A549 (cell line): ENCODE measurements around the gene CLCC1. TPM values are rescaled to one million over a fixed set of nuclear protein-coding genes. Genes with fewer than 3 reads are reported as not detected.
A peak's percentile ranks its signal among the peaks of the same experiment; 100 is the strongest.
"Not testable (repeated sequence)": the region's sequence is repeated elsewhere in the genome, so short reads cannot be mapped to it uniquely, and the experiment has no call there.

Experiments used
- ATAC-seq, 2 experiments: fragments of 200-7000 bp in 1 of 2; fragments of >200 bp in 1 of 2; cut with Nextera tagmentation in 1 of 2; cut with Tn5 transposase in 1 of 2; 3 replicates each; pipeline versions ENCODE4 v1.8.0 to v1.9.1; 2018 to 2020; ENCODE audit warnings: mild to moderate bottlenecking in 1 of 2, moderate library complexity in 1 of 2
- CTCF ChIA-PET: fragments of 300-600 bp; sonication (Branson Sonifier 250); formaldehyde crosslinking; extraction: SDS; loops from one replicate; lab custom pipeline; 2021; ENCODE audit warnings: antibody characterized with exemption, inconsistent platforms; lab: Yijun Ruan, JAX
- POLR2A ChIA-PET: fragments of 350-600 bp; formaldehyde crosslinking; extraction: SDS; loops from one replicate; lab custom pipeline; 2021; ENCODE audit warnings: antibody characterized with exemption, inconsistent platforms; lab: Yijun Ruan, JAX
- DNase-seq, 2 experiments: peaks; one replicate each; pipeline versions ENCODE4 v3.0.0 to v3.0.0-alpha.2; 2011 to 2016; ENCODE audit warnings: low read depth in 1 of 2, low spot score in 1 of 2
- FAIRE-seq: peaks from 2 replicates; lab custom pipeline; 2011; peaks lifted over from hg19 to GRCh38; lab: Jason Lieb, UNC
- H3K27ac ChIP-seq, 2 experiments: fragments of >200 bp; sonication (Bioruptor Twin); formaldehyde crosslinking; 3 replicates each; pipeline ENCODE4 v1.5.1; 2016 to 2017
- H3K4me1 ChIP-seq: fragments of >200 bp; sonication (Bioruptor Twin); formaldehyde crosslinking; 3 replicates; pipeline ENCODE4 v1.6.1; 2016
- H3K4me2 ChIP-seq: fragments of >200 bp; sonication (Bioruptor Twin); formaldehyde crosslinking; 3 replicates; pipeline ENCODE4 v1.6.1; 2016
- H3K4me3 ChIP-seq: fragments of >200 bp; sonication (Bioruptor Twin); formaldehyde crosslinking; 3 replicates; pipeline ENCODE4 v1.5.1; 2016
- H3K9me3 ChIP-seq: fragments of >200 bp; sonication (Bioruptor Twin); formaldehyde crosslinking; 3 replicates; pipeline ENCODE4 v1.6.1; 2016
- BCL3 ChIP-seq: fragments of >200 bp; sonication (Bioruptor Twin); formaldehyde crosslinking; IDR thresholded peaks from 3 replicates; pipeline ENCODE4 v1.6.1; 2016
- BHLHE40 ChIP-seq: IDR thresholded peaks from 2 replicates; pipeline ENCODE4 v1.6.1; 2012; ENCODE audit warnings: low read depth, low read length, inconsistent platforms
- E2F6 ChIP-seq: IDR thresholded peaks from 2 replicates; pipeline ENCODE4 v1.6.1; 2012; ENCODE audit warnings: low read depth, borderline replicate concordance
- EHF ChIP-seq: fragments of 250-450 bp; sonication (Bioruptor Pico); IDR thresholded peaks from 2 replicates; pipeline ENCODE4 v1.5.0; 2020; ENCODE audit warnings: mild to moderate bottlenecking
- FOSB ChIP-seq: fragments of 250-450 bp; sonication (Bioruptor Pico); IDR thresholded peaks from 2 replicates; pipeline ENCODE4 v1.5.0; 2020; ENCODE audit warnings: mild to moderate bottlenecking, moderate library complexity
- GATA3 ChIP-seq: IDR thresholded peaks from 2 replicates; pipeline ENCODE4 v1.6.1; 2012; ENCODE audit warnings: borderline replicate concordance
- HDAC2 ChIP-seq: fragments of 200-600 bp; sonication (generic); IDR thresholded peaks from 2 replicates; pipeline ENCODE4 v1.6.1; 2016
- HEYL ChIP-seq: fragments of 250-450 bp; sonication (Bioruptor Pico); IDR thresholded peaks from 2 replicates; pipeline ENCODE4 v1.8.0; 2021; ENCODE audit warnings: mild to moderate bottlenecking, moderate library complexity
- HOXA7 ChIP-seq: fragments of 250-450 bp; sonication (Bioruptor Pico); IDR thresholded peaks from 2 replicates; pipeline ENCODE4 v1.5.0; 2020; ENCODE audit warnings: mild to moderate bottlenecking, moderate library complexity
- HOXB13 ChIP-seq: fragments of 250-450 bp; sonication (Bioruptor Pico); IDR thresholded peaks from 2 replicates; pipeline ENCODE4 v1.5.0; 2020; ENCODE audit warnings: low read depth, mild to moderate bottlenecking, moderate library complexity
- JUN ChIP-seq, 2 experiments: fragments of >200 bp; sonication (Bioruptor Twin); formaldehyde crosslinking; IDR thresholded peaks; 2 replicates in 1 of 2; 3 replicates in 1 of 2; pipeline ENCODE4 v1.6.1; 2016 to 2017
- MAFK ChIP-seq: fragments of 450-650 bp; IDR thresholded peaks from 2 replicates; pipeline ENCODE4 v1.6.1; 2014; ENCODE audit not compliant: partially characterized antibody
- MAZ ChIP-seq: fragments of 150-350 bp; IDR thresholded peaks from 2 replicates; pipeline ENCODE4 v1.6.1; 2014; ENCODE audit warnings: antibody characterized with exemption, low read depth, low read length, borderline replicate concordance
- MYC ChIP-seq: IDR thresholded peaks from 2 replicates; pipeline ENCODE4 v1.6.1; 2012; ENCODE audit warnings: mild to moderate bottlenecking, inconsistent platforms, low read length, improper control_type of control experiment, borderline replicate concordance
- PHF8 ChIP-seq: fragments of 200-600 bp; sonication (generic); IDR thresholded peaks from 2 replicates; pipeline ENCODE4 v1.6.1; 2016; ENCODE audit warnings: low read depth, mild to moderate bottlenecking, antibody characterized with exemption, moderate library complexity, borderline replicate concordance
- POLR2A ChIP-seq: IDR thresholded peaks from 2 replicates; pipeline ENCODE4 v1.6.1; 2012; ENCODE audit warnings: mild to moderate bottlenecking, low read length
- POLR2AphosphoS2 ChIP-seq: conservative IDR thresholded peaks from 2 replicates; pipeline ENCODE4 v1.6.1; 2012; ENCODE audit warnings: low read length, improper control_type of control experiment, inconsistent platforms
- RAD21 ChIP-seq, 2 experiments: fragments of >200 bp in 1 of 2; sonication (Bioruptor Twin) in 1 of 2; formaldehyde crosslinking in 1 of 2; IDR thresholded peaks in 1 of 2; conservative IDR thresholded peaks in 1 of 2; 2 replicates in 1 of 2; 3 replicates in 1 of 2; pipeline ENCODE4 v1.6.1; 2012 to 2018; ENCODE audit warnings: inconsistent platforms in 1 of 2
- RARB ChIP-seq: fragments of 250-450 bp; sonication (Bioruptor Pico); IDR thresholded peaks from 2 replicates; pipeline ENCODE4 v1.8.0; 2021; ENCODE audit warnings: mild to moderate bottlenecking, moderate library complexity
- TP53 ChIP-seq: fragments of 250-450 bp; sonication (Bioruptor Pico); IDR thresholded peaks from 2 replicates; pipeline ENCODE4 v1.5.0; 2021; ENCODE audit warnings: mild to moderate bottlenecking, moderate library complexity
- USF2 ChIP-seq: fragments of 450-650 bp; IDR thresholded peaks from 2 replicates; pipeline ENCODE4 v1.6.1; 2014; ENCODE audit warnings: antibody characterized with exemption
- ZSCAN20 ChIP-seq: fragments of 250-450 bp; sonication (Bioruptor Pico); IDR thresholded peaks from 2 replicates; pipeline ENCODE4 v1.8.0; 2022; ENCODE audit warnings: mild to moderate bottlenecking, moderate library complexity
- WGBS: methylation state at CpG from one replicate; pipeline ENCODE4 v1.1.6; 2017; ENCODE audit errors: missing lambda C conversion rate; 5-methylcytosine and 5-hydroxymethylcytosine counted together
- polyA minus RNA-seq: library from RNA; depleted of rRNA, polyadenylated mRNA; stranded (reverse); fragments of >200 nt; gene quantifications from 2 replicates; pipeline ENCODE4 v1.2.3, GENCODE V29; 2011; rRNA and poly(A)+ RNA removed
- polyA plus RNA-seq, 4 experiments: library from polyadenylated mRNA; depleted of rRNA in 3 of 4; stranded (reverse); fragments of >200 nt; fragmentation: RNase III in 1 of 4; extraction: RNeasy Plus Mini Kit Qiagen cat#74134 plus additional on column Dnase treatment in 1 of 4; gene quantifications; 2 replicates in 3 of 4; 3 replicates in 1 of 4; pipeline ENCODE4 v1.2.3, GENCODE V29; 2011 to 2017
- TF ChIP-seq, protein P1 (sequence below): IDR thresholded peaks from 2 replicates; pipeline ENCODE4 v1.6.1; 2012

The CLCC1 gene
- polyA plus RNA-seq (2011; rRNA removed) (32.4 and 41.0 TPM in 2 replicates), polyA plus RNA-seq (2017; fragmentation: RNase III; extraction: RNeasy Plus Mini Kit Qiagen cat#74134 plus additional on column Dnase treatment) (17.7 to 21.1 TPM (median 19.1 TPM) in 3 replicates), polyA minus RNA-seq (15.3 and 16.6 TPM in 2 replicates)
- 10.7 and 11.3 TPM in 2 replicates for polyA plus RNA-seq (2012; cell fraction: cytosol; rRNA removed)
- 8.2 and 10.7 TPM in 2 replicates for polyA plus RNA-seq (2012; cell fraction: nucleus; rRNA removed)

GRCh38 chr1:108963052-108963686 lies at the start of gene CLCC1:
Gene CLCC1 (minus strand): TSS chr1:108963484. CDS start chr1:108950437, 13,047 bp downstream.
- TF ChIP-seq POLR2AphosphoS2 (no peak), JUN (IDR thresholded peaks at IDR 0.05) (peak in 1 of 2 experiments; percentile 68; a peak in 3 of 5 replicates), E2F6 (peak; percentile 73), POLR2A (peak; percentile 78), MYC (0 out of 2 replicates have a peak, but pooled peaks have one; percentile 55), BCL3 (0 out of 3 replicates have a peak, but pooled peaks have one; percentile 37), PHF8 (peak; percentile 65; the same call in 1 of the 2 replicates), HOXA7 (CRISPR knock-in tag) (no peak)
- TF ChIP-seq, protein P1, sequence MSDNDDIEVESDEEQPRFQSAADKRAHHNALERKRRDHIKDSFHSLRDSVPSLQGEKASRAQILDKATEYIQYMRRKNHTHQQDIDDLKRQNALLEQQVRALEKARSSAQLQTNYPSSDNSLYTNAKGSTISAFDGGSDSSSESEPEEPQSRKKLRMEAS: peak; percentile 80
- no peak for FAIRE-seq
- DNase-seq: peak; percentile 85 to 90
- peak; percentile 97 to 99 for ATAC-seq
- Histone ChIP-seq H3K27ac (peak within 1 kb of the TSS; percentile 78 to 91), H3K4me2 (peak within 1 kb of the TSS; percentile 71), H3K4me1 (peaks cover 11% of the 10 kb centered on the region; the same call in 2 of the 3 replicates), H3K9me3 (no peaks in the 10 kb centered on the region), H3K4me3 (peak within 1 kb of the TSS; percentile 62)
- WGBS: under 1% methylated on average over 28 of the region's 72 CpGs
- ChIA-PET POLR2A (interaction anchor here (0.6 to 1.4 kb wide), 5 partner anchors 75 to 207 kb away, joined by 3 to 10 read pairs (median 3); partner anchors contain the start of gene WDR47), CTCF (interaction anchor here (0.6 to 0.7 kb wide), 2 partner anchors 126 to 1145 kb away, joined by 3 read pairs; no protein-coding TSS in a partner anchor)

- Histone ChIP-seq H3K4me3 (no peak overlapping the region), H3K9me3 (no peaks in the 10 kb centered on the region), H3K4me2 (no peak overlapping the region), H3K27ac (no peak overlapping the region), H3K4me1 (no peaks in the 10 kb centered on the region)
- ATAC-seq (no peak), DNase-seq (no peak), FAIRE-seq (no peak)
- 77% methylated on average over 7 of the region's 7 CpGs for WGBS
- ChIA-PET POLR2A (no interaction called here), CTCF (no interaction called here)
- no peak for TF ChIP-seq RARB (CRISPR knock-in tag)
- TF ChIP-seq BHLHE40: no peak
- no peak for TF ChIP-seq ZSCAN20 (CRISPR knock-in tag)
- TF ChIP-seq E2F6: no peak
- TF ChIP-seq TP53: no peak
- TF ChIP-seq HDAC2: no peak
- TF ChIP-seq HOXB13 (CRISPR knock-in tag): no peak
- no peak for TF ChIP-seq MAZ
- TF ChIP-seq FOSB (CRISPR knock-in tag): no peak
- no peak for TF ChIP-seq GATA3
- TF ChIP-seq EHF (CRISPR knock-in tag): no peak
- TF ChIP-seq RAD21 (conservative IDR thresholded peaks at IDR 0.05 in 1 of 2, IDR thresholded peaks at IDR 0.05 in 1 of 2): no peak
- no peak for TF ChIP-seq BCL3
- TF ChIP-seq HEYL (CRISPR knock-in tag): no peak
- no peak for TF ChIP-seq USF2
- TF ChIP-seq MAFK: no peak
These were observed 48.1 kb upstream of the CLCC1 start for GRCh38 chr1:109011335-109011734.

GRCh38 chr1:108996622-108997021 lies 33.3 kb upstream of the CLCC1 start:
- H3K4me3 ChIP-seq, CTCF ChIA-PET, POLR2A ChIA-PET, H3K4me1 ChIP-seq, DNase-seq, ATAC-seq, H3K4me2 ChIP-seq, H3K27ac ChIP-seq, FAIRE-seq: not testable (repeated sequence)
- 87% methylated on average over 3 of the region's 3 CpGs for WGBS
- peaks cover 15% of the 10 kb centered on the region; the same call in 2 of the 3 replicates for H3K9me3 ChIP-seq
